K562 (cell line): ENCODE results near the gene DCHS2. TPM values are rescaled to one million over a fixed set of nuclear protein-coding genes. Genes with fewer than 3 reads are reported as not detected.

Experiments
- ATAC-seq: fragments of 200-7000 bp; cut with Tn5 transposase; 3 replicates; pipeline ENCODE4 v1.9.1; 2020; ENCODE audit warnings: moderate library complexity
- BruUV-seq: library from RNA; stranded (reverse); fragments of 400-500 nt; replicated peaks from 2 replicates; lab custom pipeline; 2021; lab: Mats Ljungman, UMichigan
- CTCF ChIA-PET: fragments of 300-600 bp; formaldehyde crosslinking; extraction: SDS; loops from one replicate; lab custom pipeline; 2021; ENCODE audit warnings: low intra/inter-chr PET ratio; lab: Yijun Ruan, JAX
- POLR2A ChIA-PET: fragments of 300-600, 350-650 bp; sonication (Branson Sonifier 250); formaldehyde crosslinking; extraction: SDS; loops from one replicate; lab custom pipeline; 2021; ENCODE audit warnings: antibody characterized with exemption, inconsistent platforms; lab: Yijun Ruan, JAX
- DNase-seq, 4 experiments: peaks; one replicate each; pipeline versions ENCODE4 v3.0.0 to v3.0.0-alpha.2; 2011 to 2018; ENCODE audit warnings: low spot score in 3 of 4, mixed read lengths in 3 of 4; ENCODE audit errors: extremely low read depth in 1 of 4
- FAIRE-seq: peaks from 2 replicates; lab custom pipeline; 2011; peaks lifted over from hg19 to GRCh38; lab: Jason Lieb, UNC
- H2AFZ ChIP-seq: 2 replicates; pipeline ENCODE4 v1.6.0; 2011; ENCODE audit warnings: low read depth, low read length, control low read depth, inconsistent platforms
- H3K27ac ChIP-seq: fragments of 200-600 bp; 3 replicates; pipeline ENCODE4 v1.8.0; 2011; ENCODE audit warnings: low read depth, mild to moderate bottlenecking, control low read depth, inconsistent platforms, low read length, moderate library complexity, mixed read lengths; ENCODE audit errors: extremely low read depth
- H3K27me3 ChIP-seq, 2 experiments: fragments of 300-600 bp in 1 of 2; 2 replicates in 1 of 2; 3 replicates in 1 of 2; pipeline versions ENCODE4 v1.6.0 to v1.8.0; 2011; ENCODE audit warnings: inconsistent platforms in 2 of 2, low read length in 2 of 2, mild to moderate bottlenecking in 1 of 2, mixed read lengths in 1 of 2, moderate library complexity in 1 of 2; ENCODE audit not compliant: control insufficient read depth in 2 of 2, insufficient read depth in 2 of 2
- H3K36me3 ChIP-seq: fragments of 300-600 bp; 3 replicates; pipeline ENCODE4 v1.8.0; 2011; ENCODE audit warnings: mild to moderate bottlenecking, low read length, inconsistent platforms; ENCODE audit not compliant: control insufficient read depth, insufficient read depth
- H3K4me1 ChIP-seq, 2 experiments: fragments of 200-600 bp in 1 of 2; replicated peaks in 1 of 2; 2 replicates in 1 of 2; 3 replicates in 1 of 2; pipeline versions ENCODE4 v1.5.1 to v1.8.0; 2011; ENCODE audit warnings: inconsistent platforms in 2 of 2, low read length in 2 of 2, mild to moderate bottlenecking in 1 of 2, mixed read lengths in 1 of 2, moderate library complexity in 1 of 2; ENCODE audit not compliant: control insufficient read depth in 2 of 2, insufficient read depth in 2 of 2
- H3K4me2 ChIP-seq: 2 replicates; pipeline ENCODE4 v1.6.1; 2011; ENCODE audit warnings: low read length, control low read depth, inconsistent platforms, mixed read lengths; ENCODE audit not compliant: insufficient read depth
- H3K4me3 ChIP-seq: fragments of 200-600 bp; sonication (generic), shearing (Covaris generic); 2 replicates; pipeline ENCODE4 v1.5.1; 2016; ENCODE audit warnings: control low read depth, inconsistent platforms
- H3K79me2 ChIP-seq: fragments of 200-600 bp; 3 replicates; pipeline ENCODE4 v1.8.0; 2011; ENCODE audit warnings: low read length, inconsistent platforms; ENCODE audit not compliant: control insufficient read depth, insufficient read depth
- H3K9ac ChIP-seq, 2 experiments: 2 replicates each; pipeline versions ENCODE4 v1.6.0 to v1.6.1; 2011; ENCODE audit warnings: low read depth in 2 of 2, low read length in 2 of 2, control low read depth in 1 of 2, inconsistent platforms in 1 of 2, mild to moderate bottlenecking in 1 of 2, mixed read lengths in 1 of 2; ENCODE audit not compliant: insufficient read depth in 1 of 2
- H3K9me1 ChIP-seq: one replicate; pipeline ENCODE4 v1.6.0; 2011; ENCODE audit warnings: inconsistent platforms, mild to moderate bottlenecking, low read length, moderate library complexity; ENCODE audit not compliant: control insufficient read depth, insufficient read depth
- H3K9me3 ChIP-seq: replicated peaks from 2 replicates; pipeline ENCODE4 v1.5.1; 2011; ENCODE audit warnings: low read depth, low read length, inconsistent platforms; ENCODE audit not compliant: control insufficient read depth, insufficient read depth
- H4K20me1 ChIP-seq: replicated peaks from 2 replicates; pipeline ENCODE4 v1.6.1; 2011; ENCODE audit warnings: low read length, inconsistent platforms, mixed read lengths; ENCODE audit not compliant: control insufficient read depth, insufficient read depth
- C11orf30 ChIP-seq: fragments of 450-650 bp; IDR thresholded peaks from 2 replicates; pipeline ENCODE4 v1.6.1; 2016; ENCODE audit warnings: low read depth, mild to moderate bottlenecking
- MAFG ChIP-seq: fragments of 450-650 bp; conservative IDR thresholded peaks from 2 replicates; pipeline ENCODE4 v1.6.1; 2016; ENCODE audit warnings: missing genetic modification characterization, missing compliant biosample characterization
- NBN ChIP-seq: fragments of 450-650 bp; IDR thresholded peaks from 2 replicates; pipeline ENCODE4 v1.6.1; 2016; ENCODE audit warnings: low read depth, mild to moderate bottlenecking
- PCBP2 ChIP-seq: fragments of 200-400 bp; formaldehyde crosslinking; IDR thresholded peaks from 2 replicates; pipeline ENCODE4 v1.6.1; 2018; ENCODE audit warnings: low read length, low read depth, mild to moderate bottlenecking, moderate library complexity; ENCODE audit not compliant: poor library complexity, severe bottlenecking
- POLR3A ChIP-seq: IDR thresholded peaks from 2 replicates; pipeline ENCODE4 v1.6.1; 2011; ENCODE audit warnings: borderline replicate concordance, mild to moderate bottlenecking, moderate library complexity; ENCODE audit not compliant: insufficient read length, insufficient read depth; ENCODE audit errors: extremely low read depth
- SMARCE1 ChIP-seq: fragments of 450-650 bp; IDR thresholded peaks from 2 replicates; pipeline ENCODE4 v1.7.1; 2016; ENCODE audit warnings: mild to moderate bottlenecking
- TCF3 ChIP-seq: sonication (generic); formaldehyde crosslinking; IDR thresholded peaks from 2 replicates; pipeline ENCODE4 v1.4.0; 2020; ENCODE audit warnings: mild to moderate bottlenecking, missing genetic modification reagents
- THRA ChIP-seq: fragments of 450-650 bp; IDR thresholded peaks from 2 replicates; pipeline ENCODE4 v1.6.1; 2017; ENCODE audit warnings: mild to moderate bottlenecking, moderate library complexity
- ZBTB2 ChIP-seq: fragments of 450-650 bp; IDR thresholded peaks from 2 replicates; pipeline ENCODE4 v1.6.1; 2016; ENCODE audit warnings: antibody characterized with exemption
- ZNF263 ChIP-seq: sonication (generic); formaldehyde crosslinking; IDR thresholded peaks from 2 replicates; pipeline ENCODE4 v1.8.0; 2022; ENCODE audit warnings: mild to moderate bottlenecking, missing genetic modification reagents, borderline replicate concordance
- ZNF316 ChIP-seq: fragments of 450-650 bp; IDR thresholded peaks from 2 replicates; pipeline ENCODE4 v1.6.1; 2016
- WGBS: fragments of 100-300 bp; shearing (Covaris generic); methylation state at CpG from one replicate; pipeline ENCODE4 v1.1.6; 2016; ENCODE audit warnings: low coverage, mixed read lengths; ENCODE audit not compliant: insufficient coverage; ENCODE audit errors: missing lambda C conversion rate; 5-methylcytosine and 5-hydroxymethylcytosine counted together
- in situ Hi-C: fragments of 300-500 bp; cut with MboI; formaldehyde crosslinking; loops from 4 replicates; pipeline ENCODE4 v1.15.0; 2018; ENCODE audit warnings: inconsistent platforms, mixed read lengths
- intact Hi-C: fragments of 100-400 bp; cut with micrococcal nuclease; formaldehyde crosslinking; loops from 2 replicates; pipeline ENCODE4 v1.14.2; 2022
- polyA plus RNA-seq, 8 experiments: library from polyadenylated mRNA; depleted of rRNA in 4 of 8; stranded (reverse) in 5 of 8; unstranded in 3 of 8; fragments of >200 nt; fragmentation: Nextera tagmentation in 2 of 8; fragmentation: Illumina TruSeq in 1 of 8; extraction: Ambion mirVana in 2 of 8; extraction: Trizol in 1 of 8; gene quantifications; 2 replicates each; pipeline versions ENCODE4 v1.2.1 to v1.2.3, GENCODE V29; 2011 to 2014; ENCODE audit warnings: inconsistent platforms in 1 of 8, missing spikeins in 1 of 8
- total RNA-seq, 7 experiments: library from RNA; depleted of rRNA in 6 of 7; stranded (reverse); fragments of >200 nt in 6 of 7; fragmentation: Illumina TruSeq in 2 of 7; extraction: Trizol in 2 of 7; gene quantifications; 2 replicates each; pipeline versions ENCODE4 v1.2.1 to v1.2.3, GENCODE V29; 2011 to 2021; ENCODE audit warnings: low replicate concordance in 1 of 7

DCHS2 gene
- total and polyA plus RNA-seq, 9 of the 15 experiments (the other 6 are each of a cell fraction or from before 2014, with no cell fraction given), result 0.49 to 7.1 (median 5.3) TPM

GRCh38 chr4:154341448-154341847 is 150.2 kb downstream of the DCHS2 start (continued):
- no peak for TF ChIP-seq ZBTB2
- TF ChIP-seq TCF3 (CRISPR knock-in tag), result no peak
- no peak for TF ChIP-seq POLR3A
- TF ChIP-seq MAFG (tag), result peak; percentile 32; the same call in 1 of the 2 replicates
- no peak for TF ChIP-seq ZNF263 (CRISPR knock-in tag)
- TF ChIP-seq, all 486 proteins: peak for 5

- TF ChIP-seq ZNF316 (peak; percentile 53; the same call in 1 of the 2 replicates), NBN (no peak), C11orf30 (peak; percentile 22; the same call in 1 of the 2 replicates), THRA (no peak), PCBP2 (no peak), SMARCE1 (no peak)
- H3K79me2 ChIP-seq, result no peaks in the 10 kb centered on the region
- H3K36me3 ChIP-seq, result no peaks in the 10 kb centered on the region; the same call in 2 of the 3 replicates
- ChIA-PET CTCF (no interaction called here), POLR2A (no interaction called here)
- H3K9ac ChIP-seq, result no peak overlapping the region
- no peaks in the 10 kb centered on the region for H3K9me1 ChIP-seq
- DNase-seq (no peak), ATAC-seq (no peak), FAIRE-seq (no peak)
- H3K9me3 ChIP-seq, result no peaks in the 10 kb centered on the region
- H3K27me3 ChIP-seq, result no peaks in the 10 kb centered on the region; a peak in 1 of 5 replicates
- H4K20me1 ChIP-seq, result no peaks in the 10 kb centered on the region
- no peak overlapping the region for H3K4me3 ChIP-seq
- in situ Hi-C loops, result loop anchor here (5.0 kb wide), 1 partner anchor 172 kb away; no protein-coding TSS in a partner anchor
- H3K4me1 ChIP-seq, result peaks cover 0 to 6% of the 10 kb centered on the region in 2 experiments; a peak in 1 of 5 replicates
- intact Hi-C loops, result no loop called here
- WGBS, result 46% methylated on average over 2 of the region's 2 CpGs
- H3K27ac ChIP-seq, result no peak overlapping the region
- no TSS peak for BruUV-seq
- no peak overlapping the region for H3K4me2 ChIP-seq
- H2AFZ ChIP-seq, result no peak overlapping the region
Observed at GRCh38 chr4:154335588-154335987, 156.0 kb downstream of the DCHS2 start.
